RCC 7860 (cell line): ENCODE data around the gene VSNL1.

ENCODE experiments used
- DNase-seq: peaks from one replicate; pipeline ENCODE4 v3.0.0-alpha.2; 2015; ENCODE audit warnings: low spot score
- FAIRE-seq: peaks from 2 replicates; lab custom pipeline; 2012; peaks lifted over from hg19 to GRCh38; lab: Jason Lieb, UNC

VSNL1 gene

DNA sequence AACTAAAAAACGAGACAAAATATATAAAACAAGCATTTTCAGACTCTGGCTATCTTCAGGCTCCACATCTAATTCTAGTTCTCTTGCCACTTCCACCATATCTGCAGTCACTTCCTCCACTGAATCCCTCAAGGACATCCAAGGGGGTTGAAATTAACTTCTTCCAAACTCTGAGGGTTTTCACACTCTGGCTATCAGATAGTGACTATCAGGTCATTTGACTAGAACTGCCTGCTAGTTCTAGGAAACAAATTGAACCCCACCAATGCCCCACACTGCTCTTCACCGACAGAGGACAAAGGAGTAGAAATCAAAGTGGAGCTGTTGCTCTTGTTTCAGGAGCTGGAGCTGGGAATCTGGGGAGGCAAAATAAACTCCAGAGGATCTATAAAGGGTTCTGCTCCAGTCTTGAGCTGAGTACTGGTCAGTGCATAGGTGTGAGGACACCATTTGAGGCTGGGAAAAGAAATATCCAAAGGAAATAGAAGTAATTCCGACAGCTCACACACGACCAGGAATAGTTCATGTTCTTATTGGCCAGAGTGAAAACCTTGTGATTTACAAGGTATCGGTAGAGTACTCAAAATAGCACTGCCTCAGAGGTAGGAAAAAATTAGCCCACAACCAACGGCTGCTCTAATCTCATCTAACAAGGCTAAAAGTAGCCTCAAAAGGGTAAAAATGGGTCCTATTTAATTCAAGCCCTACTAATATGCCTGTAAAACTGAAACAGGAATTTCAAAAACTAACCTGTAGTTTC lies 141.8 kb downstream of the VSNL1 start:
- no peak for FAIRE-seq
- no peak for DNase-seq

DNA sequence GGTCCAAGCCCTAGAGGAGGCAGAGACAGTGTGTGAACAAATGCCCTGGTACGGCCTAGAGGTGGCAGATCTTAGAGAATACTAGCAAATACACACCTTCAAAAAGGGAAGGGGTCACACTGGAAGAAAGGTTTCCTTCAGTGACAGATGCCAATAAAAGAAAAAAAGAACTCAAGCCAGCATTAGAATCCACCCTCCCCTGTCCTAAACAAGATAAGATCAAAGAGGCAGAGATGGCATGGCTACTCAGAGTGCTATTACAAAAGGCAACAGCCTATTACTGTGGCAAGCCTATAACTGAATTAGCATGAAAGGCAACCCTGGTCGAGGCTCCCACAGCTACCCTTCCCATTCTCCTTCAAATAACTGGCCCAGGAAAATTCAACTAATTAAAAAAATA lies 143.5 kb downstream of the VSNL1 start:
- FAIRE-seq (no peak), DNase-seq (no peak)

DNA sequence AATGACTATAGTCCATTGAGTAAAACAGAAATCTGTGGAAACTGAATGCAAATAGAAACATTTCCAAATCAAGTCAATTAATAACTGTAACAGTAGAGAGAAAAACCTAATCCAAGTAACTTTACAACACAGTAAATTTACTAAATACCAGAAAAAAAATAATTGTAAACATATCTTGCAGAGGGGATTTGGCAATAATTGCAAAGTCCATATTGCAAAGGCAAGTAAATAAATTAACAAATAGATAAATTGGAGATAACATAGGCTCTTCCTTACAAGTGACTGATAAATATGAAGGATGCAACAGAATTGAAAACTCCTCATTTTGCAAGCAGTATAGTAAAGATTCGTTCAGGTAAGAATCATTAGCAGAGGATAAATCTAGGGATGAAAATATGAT lies 148.1 kb downstream of the VSNL1 start:
- FAIRE-seq (no peak), DNase-seq (no peak)

DNA sequence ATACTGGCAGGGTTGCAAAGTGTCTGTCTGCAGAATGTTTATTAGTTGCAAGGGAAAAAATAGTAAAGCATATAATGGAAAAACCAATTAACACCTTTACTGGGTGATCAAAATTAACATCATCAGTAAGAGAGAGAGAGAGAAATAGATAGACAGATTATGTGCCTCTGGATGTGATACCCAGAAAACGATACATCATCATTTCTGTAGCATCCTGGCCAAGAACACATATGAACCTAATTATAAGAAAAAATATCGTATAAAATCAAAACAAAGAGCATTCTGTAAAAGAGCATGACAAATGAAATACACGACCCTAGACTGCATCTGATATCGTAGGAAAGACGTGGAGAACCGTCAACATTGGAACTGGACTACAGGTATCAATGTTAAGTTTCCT lies 148.5 kb downstream of the VSNL1 start:
- DNase-seq: no peak
- FAIRE-seq: no peak

DNA sequence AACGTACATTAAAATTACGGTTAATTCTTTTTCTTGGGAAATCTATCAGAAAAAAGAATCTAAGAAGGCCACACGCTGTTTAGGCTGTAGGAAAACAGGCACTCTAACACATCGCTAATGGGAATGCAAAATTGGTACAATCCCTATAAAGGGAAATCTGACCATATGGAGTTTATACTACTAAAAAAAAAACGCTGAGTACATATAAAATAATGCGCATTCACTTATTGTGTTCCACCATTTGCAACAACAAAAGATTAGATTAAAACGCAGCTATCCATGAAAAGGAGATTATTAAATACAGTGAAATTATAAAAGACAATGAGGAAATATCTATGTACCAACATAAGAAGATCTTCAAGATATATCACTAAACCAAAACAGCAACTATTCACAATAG lies 150.3 kb downstream of the VSNL1 start:
- no peak for FAIRE-seq

More for the DNA sequence above, 150.3 kb downstream of the VSNL1 start:
- no peak for DNase-seq
